ENCODE measurements around the gene CMTM1.

Gene CMTM1

DNA sequence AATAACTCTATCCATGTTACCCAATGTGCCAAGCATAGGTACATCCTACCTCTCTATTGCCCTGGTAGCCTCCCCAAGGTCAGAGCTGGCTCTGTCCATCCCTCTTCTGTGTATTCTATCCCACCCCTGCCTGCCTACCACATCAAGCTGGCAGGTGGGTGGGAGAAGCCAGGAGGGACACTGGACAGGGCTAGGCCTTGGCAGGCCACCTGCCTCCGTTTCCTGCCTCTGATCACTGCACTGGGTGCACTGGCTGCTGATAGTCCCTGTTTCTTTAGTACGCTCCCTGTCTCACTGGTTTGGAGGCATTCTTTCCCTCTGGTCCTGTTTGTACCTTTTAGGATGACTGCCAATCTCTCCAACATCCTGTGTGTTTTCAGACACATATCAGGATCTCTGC, 29.0 kb upstream of the CMTM1 start:
- no peak for DNase-seq (ENCODE audit: low read depth, low spot score)
- no peak overlapping the region for H3K27ac ChIP-seq

DNA sequence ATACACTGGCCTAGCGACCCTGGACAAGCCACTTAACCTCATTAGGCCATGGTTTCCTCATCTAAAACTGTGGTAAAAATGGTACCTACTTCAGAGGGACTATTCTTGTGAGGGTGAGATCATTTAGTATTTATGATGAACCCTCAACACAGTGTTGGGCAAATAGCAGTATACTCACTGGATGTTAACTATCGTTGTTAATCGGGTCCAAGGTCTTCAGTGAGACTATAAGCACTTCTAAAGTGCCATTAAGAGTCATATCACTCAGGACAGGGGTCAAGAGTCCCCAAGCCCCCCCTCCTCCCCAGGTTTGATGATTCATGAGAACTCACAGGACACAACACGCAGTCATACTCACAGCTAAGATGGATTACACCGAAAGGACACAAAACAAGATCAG, 27.3 kb upstream of the CMTM1 start:
- no peak for DNase-seq (ENCODE audit: low read depth, low spot score)
- no peak overlapping the region for H3K27ac ChIP-seq

DNA sequence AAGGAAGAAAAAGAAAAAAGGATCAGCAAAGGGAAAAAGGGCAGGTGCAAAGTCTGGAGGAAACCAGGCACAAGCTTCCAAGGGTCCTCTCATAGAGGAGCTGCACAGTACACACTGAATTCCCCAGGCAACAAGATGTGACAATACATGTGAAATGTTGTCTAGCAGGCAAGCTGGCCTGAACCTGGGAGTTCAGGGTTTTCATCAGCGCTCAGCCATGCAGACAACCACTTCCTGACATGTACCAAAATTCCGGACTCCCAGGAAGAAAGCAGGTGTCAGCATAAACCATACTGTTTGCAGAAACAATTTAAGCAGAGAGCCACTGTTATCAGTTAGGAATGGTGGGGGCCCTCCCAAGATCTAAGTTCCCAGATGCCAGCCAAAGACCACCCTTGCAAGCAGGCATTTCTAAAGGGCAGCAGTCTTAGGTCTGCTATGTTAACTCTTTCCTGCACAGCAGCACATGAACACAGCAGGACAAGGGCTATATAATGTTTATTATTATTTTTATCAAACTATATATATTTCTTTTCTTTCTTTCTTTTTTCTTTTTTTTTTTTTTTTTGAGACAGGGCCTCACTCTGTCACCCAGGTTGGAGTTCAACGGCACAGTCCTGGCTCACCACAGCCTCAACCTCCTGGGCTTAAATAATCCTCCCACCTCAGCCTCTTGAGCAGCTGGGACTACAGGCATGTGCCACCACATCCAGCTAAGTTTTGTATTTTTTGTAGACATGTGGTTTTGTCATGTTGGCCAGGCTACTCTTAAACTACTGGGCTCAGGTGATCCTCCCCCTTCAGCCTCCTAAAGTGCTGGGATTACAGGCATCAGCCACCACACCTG, 26.4 kb upstream of the CMTM1 start:
- no peak overlapping the region for H3K27ac ChIP-seq
- no peak for DNase-seq (ENCODE audit: low read depth, low spot score)

DNA sequence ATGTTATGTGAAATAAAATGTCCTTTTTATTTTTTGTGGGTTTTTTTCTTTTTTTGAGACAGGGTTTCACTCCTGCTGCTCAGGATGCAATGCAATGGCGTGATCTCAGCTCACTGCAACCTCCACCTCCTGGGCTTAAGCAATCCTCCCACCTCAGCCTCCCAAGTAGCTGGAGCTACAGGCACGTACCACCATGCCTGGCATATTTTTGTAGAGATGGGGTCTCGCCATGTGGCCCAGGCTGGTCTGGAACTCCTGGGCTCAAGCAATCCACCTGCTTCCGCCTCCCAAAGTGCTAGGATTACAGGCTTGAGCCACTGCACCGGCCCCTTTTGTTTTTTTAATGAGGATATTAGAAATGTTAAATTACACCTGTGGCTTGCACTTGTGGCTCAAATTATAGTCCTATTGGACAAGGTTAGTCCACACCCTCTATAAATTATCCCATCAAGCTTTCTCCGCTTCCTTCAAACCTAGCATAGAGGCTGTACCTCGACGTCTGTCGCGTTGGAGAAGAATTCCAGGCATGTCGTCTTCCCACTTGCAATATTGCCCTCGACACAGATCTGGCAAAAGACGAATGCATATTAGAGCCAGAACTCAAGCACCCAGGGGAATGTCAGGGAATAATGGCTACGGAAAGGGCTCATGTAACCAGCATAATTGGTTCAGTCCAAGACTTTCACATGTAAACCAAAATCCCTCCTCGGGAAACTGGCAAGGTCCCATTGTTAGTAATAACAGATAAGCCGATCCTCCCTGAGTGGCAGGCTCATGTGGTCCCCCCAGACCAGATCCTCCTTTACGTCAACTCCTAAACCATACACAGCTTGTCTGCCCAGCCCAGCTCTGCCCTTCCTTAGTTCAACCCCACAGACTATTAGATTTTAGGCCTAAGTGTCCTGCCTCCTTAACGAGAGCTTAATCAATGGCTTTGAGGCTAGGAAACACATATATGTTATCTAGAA, 24.6 kb upstream of the CMTM1 start:
- H3K27ac ChIP-seq, result no peak overlapping the region
- no peak for DNase-seq (ENCODE audit: low read depth, low spot score)

DNA sequence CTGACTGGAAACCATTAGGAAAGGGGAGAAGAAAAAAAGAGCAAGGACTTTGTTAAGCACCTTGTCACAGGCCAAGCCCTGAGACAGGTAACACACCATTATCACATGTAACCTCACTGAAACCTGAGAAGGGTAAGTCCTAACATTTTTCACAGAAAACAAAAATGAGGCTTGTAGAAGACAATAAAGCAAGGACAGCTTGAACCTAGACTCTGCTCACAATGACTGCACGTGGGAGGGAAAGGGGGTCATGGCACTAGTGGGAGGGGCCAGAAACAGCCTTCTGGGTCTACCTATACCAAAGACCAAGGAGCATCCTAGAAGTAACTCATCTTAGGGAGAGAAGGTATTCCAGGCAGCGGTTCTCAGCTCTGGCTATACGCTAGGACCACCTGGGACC, 23.8 kb upstream of the CMTM1 start:
- no peak overlapping the region for H3K27ac ChIP-seq
- DNase-seq (ENCODE audit: low read depth, low spot score), result no peak

DNA sequence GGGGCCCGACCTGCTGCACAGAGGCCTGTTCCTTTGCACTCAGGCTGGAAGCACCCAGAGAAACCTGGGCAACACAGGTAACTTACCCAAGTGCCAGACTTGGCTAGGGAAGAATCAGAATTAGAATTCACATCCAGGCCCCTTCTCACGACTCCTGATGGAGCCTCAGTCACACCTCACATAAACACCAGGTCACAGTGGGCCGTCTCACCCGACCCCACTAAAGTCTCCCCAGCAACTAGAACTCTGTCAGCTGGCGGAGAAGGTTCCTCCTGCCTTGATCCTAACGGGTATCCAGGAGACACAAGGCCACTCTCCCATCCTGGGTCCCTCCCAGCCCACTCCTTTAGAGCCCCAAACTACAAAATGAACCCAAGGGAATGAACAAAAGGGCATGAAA, 22.7 kb upstream of the CMTM1 start:
- no peak overlapping the region for H3K27ac ChIP-seq
- no peak for DNase-seq (ENCODE audit: low read depth, low spot score)

DNA sequence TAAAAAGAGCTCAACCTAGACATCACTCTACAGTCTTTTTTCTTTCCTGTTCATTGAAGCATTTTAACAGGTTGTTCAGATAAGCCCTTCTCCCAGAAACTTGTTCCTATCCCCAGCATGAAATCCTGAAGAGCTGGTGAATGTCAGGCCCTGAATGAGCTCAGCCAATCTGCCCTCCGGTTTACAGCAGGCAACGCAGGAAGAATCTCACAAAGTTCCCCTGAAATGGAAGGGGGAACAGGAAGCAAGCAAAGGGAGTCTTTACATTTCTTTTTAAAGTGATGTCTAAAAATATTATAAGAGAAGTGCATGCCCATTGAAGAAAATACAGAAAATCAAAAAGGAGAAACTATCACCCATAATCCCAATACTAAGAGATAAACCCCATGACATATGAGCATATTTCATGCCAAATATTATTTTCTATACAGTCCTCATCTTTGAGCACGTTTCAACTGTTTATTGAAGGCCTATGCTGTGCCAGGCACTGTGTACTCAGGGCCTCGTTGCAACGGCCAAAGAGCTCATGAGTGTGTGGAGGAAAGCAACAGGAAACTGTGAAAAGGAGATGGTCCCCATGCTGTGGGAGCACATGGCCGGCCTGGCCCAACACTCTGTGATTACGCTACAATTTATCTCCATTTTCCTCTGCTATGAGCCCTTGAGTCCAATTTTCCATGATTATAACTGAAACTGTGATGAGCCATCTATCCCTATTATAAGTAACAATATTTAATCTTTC, 22.1 kb upstream of the CMTM1 start:
- H3K27ac ChIP-seq, result no peak overlapping the region
- DNase-seq (ENCODE audit: low read depth, low spot score), result no peak

DNA sequence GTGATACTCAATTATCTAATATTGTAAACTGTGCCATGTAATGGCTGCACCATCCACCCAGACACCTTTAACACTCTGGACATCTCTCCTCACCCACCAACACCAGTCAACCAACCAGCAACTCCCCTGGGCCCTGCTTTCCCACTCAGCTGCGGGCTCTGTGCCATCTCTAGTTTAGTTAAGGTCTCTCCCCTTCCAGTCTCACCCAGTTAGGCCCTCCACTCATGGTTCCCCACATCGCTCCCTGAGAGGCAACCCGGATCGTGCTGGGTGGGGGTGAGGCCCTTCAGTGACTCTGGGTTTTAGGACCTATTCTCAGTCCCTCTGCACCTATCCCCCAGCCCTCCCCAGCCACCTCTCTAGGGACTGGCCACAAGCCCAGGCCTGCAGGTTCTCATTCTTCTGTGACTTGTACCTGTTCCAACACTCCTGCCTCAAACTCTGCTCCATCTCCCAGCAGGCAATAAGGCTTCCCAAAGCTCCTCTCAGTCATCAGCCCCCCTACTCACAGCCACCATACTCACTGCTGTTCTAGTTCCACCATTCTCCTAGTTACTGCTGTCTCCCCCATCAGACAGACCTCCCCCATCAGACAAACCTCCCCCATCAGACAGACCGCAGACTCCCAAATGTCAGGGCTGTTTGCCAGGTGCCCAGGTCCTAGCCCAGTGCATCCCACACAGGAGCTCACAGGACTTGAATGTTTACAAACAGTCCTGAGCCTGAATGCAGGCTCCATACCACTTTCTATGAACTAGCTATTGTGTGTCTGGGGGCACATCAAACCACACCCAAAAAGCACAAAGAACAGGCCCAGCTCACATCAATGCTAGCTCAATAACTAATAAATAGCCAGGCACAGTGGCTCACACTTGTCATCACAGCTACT, 18.9 kb upstream of the CMTM1 start:
- no peak for DNase-seq (ENCODE audit: low read depth, low spot score)
- no peak overlapping the region for H3K27ac ChIP-seq

DNA sequence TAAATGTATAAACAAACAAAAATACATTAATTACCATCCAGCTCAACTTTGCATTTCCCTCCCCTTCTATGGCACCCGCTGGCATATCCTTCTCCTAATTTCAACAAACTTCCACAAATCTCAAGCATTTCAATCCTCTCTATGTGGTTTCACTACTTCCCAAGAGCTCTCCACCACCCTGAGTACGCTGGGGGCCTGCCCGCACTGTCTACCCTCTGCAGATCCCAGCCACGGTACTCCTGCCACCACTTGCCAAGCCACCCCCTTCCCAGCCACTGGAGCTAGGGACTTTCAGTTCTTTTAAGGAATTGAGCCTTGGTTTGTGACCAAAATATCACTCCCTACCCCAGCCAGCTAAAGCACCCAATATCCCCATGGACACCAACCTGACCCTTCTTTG, 18.2 kb upstream of the CMTM1 start:
- DNase-seq (ENCODE audit: low read depth, low spot score), result no peak
- H3K27ac ChIP-seq, result no peak overlapping the region

DNA sequence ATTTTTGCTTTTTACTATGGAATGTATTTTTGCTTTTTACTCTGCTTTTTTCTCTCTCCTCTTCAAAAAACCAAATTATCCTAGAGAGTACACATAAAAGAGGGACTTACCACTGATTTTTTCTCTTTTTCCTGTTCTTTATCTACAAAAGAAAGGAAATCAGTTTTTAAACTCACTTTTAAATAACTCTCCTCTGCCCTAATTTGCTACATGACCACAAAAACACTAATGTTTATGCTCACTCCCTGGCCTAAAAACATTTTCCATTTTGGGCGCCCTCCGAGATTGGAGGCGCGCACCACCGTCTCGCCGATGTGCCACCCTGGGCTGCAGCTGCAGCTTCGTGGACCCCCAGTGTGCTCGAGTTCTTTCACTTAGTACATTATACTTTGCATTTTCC, 17.4 kb upstream of the CMTM1 start:
- DNase-seq (ENCODE audit: low read depth, low spot score), result no peak
- no peak overlapping the region for H3K27ac ChIP-seq

DNA sequence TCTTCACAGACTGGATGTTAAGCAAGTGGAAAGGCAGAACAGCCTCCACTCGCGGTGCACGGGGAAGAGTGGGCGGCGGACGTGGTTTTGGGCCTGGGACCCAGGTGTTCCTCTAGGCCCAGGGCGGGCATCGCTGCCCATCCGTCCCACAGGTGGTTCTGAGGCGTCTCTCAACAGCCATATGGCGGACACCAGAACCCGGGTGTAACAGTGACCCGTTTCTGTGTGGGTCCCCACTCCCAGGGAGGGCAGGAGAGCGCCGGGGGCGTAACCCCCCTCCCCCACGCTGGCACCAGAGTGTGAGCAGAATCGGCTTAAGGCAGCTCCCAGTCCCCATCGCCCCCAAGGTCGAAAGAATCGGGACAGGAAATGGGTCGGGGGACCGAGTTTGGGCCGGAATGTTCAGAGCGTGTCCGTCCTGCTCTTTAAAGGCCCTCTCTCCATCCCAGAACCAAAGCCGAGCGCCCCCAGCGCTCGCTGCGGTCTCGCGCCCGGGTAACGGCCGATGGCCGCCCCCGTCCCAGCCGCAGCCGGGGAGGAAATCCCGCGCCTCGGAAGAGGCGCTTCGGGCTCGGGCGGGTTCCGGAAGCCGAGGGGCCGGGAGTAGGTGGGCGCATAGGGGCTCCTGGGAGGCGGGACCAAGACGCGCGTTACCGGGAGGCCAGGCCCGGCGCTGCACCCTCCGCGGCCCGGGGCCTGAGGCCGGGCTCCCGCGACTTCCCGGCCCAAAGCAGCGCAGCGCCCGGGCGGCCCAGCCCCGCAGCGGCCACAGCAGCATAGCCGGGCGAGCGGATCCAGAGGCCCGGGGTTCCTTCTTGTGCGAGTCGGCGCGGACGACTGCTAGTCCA, 16.7 kb upstream of the CMTM1 start, which contains the start of gene TK2:
Gene TK2, minus strand, starts transcription at position 839 of the 848 bp plus-strand sequence. Its CDS starts 61 bp downstream, at position 778.
- no peak for DNase-seq (ENCODE audit: low read depth, low spot score)
- H3K27ac ChIP-seq, result peak within 1 kb of the TSS; percentile 59

DNA sequence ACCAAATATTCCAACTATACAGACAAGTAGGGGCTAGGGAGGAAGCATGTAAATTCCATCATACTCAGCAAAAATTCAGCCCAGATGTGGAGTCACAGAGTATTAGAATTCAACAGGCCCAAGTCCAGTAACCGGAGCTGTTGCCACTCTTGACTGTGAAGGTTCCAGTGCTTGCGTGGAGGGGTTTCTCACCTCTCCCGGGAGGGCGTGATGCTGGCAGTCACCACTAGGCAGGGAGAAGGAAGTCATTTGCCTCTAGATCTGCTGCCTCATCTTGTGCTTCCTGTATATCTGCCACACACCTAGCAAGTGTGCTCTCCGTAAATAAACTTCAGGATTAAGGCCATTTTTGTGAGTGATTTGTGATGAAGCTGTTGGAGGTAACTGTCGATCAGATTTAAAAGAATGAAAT, 14.9 kb upstream of the CMTM1 start:
- no peak for DNase-seq (ENCODE audit: low read depth, low spot score)
- H3K27ac ChIP-seq, result no peak overlapping the region

DNA sequence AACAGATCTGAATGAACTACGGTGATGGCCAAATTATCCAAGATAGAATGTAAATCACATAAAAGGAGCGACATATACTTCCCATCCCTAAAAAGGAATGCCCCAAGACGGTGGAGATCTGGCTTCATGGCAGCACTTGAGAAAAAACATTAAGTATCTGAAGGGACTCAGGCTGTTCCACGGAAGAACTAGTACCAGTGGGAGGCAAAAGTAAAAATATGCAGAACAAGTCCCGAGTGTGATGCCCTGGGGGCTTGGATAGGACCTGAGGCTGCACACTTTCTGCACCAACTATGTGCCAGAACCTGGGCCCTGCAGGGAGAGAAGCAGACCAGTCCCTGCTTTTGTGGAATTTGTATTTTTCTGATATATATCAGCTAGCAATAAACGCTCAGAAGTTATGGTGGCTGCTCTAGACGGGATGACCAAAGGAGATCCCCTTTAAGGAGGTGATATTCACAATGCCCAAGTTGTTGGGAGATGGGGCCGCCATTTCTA, 14.4 kb upstream of the CMTM1 start:
- no peak for DNase-seq (ENCODE audit: low read depth, low spot score)
- peak overlapping the region; percentile 25 for H3K27ac ChIP-seq

DNA sequence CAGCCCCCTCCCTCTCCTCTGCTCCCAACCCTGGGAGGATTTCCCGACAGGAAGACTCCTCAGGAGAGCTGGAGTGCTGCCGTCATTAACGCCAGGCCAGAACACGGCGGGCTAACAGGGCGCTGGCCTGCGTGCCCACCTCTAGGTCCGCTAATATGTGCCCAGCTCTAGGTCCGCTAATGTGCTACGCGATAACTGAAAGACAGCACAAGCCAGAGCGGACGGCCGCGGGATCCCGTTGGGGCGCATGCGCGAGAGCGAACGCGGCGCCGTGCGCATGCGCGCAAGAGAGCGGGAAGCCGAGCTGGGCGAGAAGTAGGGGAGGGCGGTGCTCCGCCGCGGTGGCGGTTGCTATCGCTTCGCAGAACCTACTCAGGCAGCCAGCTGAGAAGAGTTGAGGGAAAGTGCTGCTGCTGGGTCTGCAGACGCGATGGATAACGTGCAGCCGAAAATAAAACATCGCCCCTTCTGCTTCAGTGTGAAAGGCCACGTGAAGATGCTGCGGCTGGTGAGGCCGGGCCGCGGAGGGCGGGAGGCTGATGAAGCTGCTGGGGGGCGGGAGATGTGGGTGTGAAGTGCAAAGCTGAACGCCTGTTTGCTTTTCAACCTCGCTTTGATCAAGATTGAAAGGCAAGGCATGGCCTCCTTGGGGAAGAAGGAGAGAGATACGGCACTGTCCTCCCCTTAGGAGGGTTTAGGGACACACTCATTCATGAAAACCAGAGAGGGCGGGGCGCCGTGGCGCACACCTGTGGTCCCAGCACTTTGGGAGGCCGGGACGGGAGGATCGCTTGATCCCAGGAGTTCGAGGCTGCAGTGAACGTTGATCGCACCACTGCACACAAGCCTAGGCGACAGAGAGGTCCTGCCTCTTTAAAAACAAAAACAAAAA, 13.7 kb upstream of the CMTM1 start, which contains the start of gene CKLF:
Gene CKLF, plus strand, starts transcription at position 291 of the 892 bp plus-strand sequence. Its CDS starts 140 bp downstream, at position 431.
- peak within 1 kb of the TSS; percentile 25 for H3K27ac ChIP-seq
- DNase-seq (ENCODE audit: low read depth, low spot score), result no peak

DNA sequence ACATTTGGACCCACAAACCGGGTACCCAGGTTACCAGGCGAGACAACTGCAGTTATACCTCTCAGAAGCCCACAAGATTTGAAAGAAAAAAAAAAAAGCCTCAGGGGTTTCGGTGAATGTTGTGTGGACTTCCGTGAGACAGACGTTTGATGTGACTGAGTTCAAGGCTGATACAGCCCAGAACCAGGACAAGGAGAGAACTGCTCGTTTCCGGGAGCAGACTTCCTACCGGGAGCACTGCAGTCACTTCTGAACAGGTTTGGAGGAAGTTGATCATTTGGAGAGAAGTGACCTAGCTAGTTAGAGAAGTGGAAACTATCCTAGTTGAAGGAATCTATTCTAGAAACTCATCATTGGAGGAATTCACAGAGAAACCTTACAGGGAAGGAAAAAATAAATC, 13.0 kb upstream of the CMTM1 start:
- H3K27ac ChIP-seq, result no peak overlapping the region
- DNase-seq (ENCODE audit: low read depth, low spot score), result no peak

DNA sequence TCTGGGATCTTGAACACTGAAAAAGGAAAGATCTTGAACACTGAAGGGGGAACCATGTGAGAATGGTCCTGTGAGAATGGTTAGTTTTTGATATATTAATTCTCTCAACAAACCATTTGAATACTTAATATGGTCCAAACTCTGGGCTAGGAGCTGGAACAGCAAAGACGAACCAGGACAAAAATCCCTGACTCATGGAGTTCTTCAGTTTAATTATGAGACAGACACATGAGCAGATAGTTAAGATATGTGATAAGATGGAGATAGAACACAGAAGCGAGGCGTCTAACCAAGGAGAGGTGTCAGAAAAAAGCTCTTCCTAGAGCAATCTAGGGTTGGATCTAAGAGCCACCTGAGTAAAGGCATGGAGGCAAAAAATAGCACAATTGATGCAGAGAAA, 12.2 kb upstream of the CMTM1 start:
- DNase-seq (ENCODE audit: low read depth, low spot score), result no peak
- H3K27ac ChIP-seq, result no peak overlapping the region

DNA sequence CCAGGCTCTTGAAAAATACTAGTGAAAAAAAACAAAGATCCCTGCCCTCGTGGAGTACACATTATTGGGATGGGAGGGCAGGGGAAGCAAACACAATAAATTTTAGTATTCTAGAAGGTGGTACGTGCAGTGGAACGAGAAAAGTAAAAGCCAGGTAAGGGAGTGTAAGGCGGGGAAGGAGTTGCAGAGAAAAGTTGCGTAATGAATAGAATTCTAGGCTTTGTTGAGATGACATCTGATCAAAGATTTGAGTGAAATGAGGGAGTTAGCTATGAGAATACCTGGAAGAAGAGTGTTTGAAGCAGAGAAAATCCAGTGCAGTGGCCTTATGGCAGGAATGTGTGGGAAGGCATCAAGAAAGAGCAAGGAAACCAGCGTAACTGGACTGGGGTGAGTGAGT, 11.7 kb upstream of the CMTM1 start:
- no peak overlapping the region for H3K27ac ChIP-seq
- no peak for DNase-seq (ENCODE audit: low read depth, low spot score)

All from epithelial cell of prostate (primary cell).